ENCODE data around the gene MYO7B. TPM values are rescaled to one million over a fixed set of nuclear protein-coding genes. Genes with fewer than 3 reads are reported as not detected.

The MYO7B gene
- total and polyA plus RNA-seq, 2 donors (not counting 1 experiment from before 2014, with no cell fraction given): under 0.01 TPM; not detected in 1

- no peak overlapping the region for H2AFZ ChIP-seq (ENCODE audit: low read length)
- TF ChIP-seq CTCF (conservative IDR thresholded peaks at IDR 0.05 in 1 of 2, IDR thresholded peaks at IDR 0.05 in 1 of 2; ENCODE audit: low read depth in 1 of 2, low read length in 2 of 2) (no peak), EZH2 (IDR thresholded peaks at IDR 0.05; ENCODE audit: low read length, missing control alignments) (no peak)
- no peaks in the 10 kb centered on the region for H3K27me3 ChIP-seq (ENCODE audit: control insufficient read depth, insufficient read depth, low read length)
- peak overlapping the region; percentile 53 for H3K4me2 ChIP-seq (ENCODE audit: extremely low read depth, insufficient read depth, low read length)
- H4K20me1 ChIP-seq (ENCODE audit: control insufficient read depth, extremely low read depth, insufficient read depth, low read length): peaks cover 1% of the 10 kb centered on the region
- H3K9me3 ChIP-seq (ENCODE audit: control insufficient read depth, insufficient read depth, low read depth, low read length): no peaks in the 10 kb centered on the region
- H3K79me2 ChIP-seq (ENCODE audit: control insufficient read depth, insufficient read depth, low read length): peaks cover 62% of the 10 kb centered on the region
- peak; percentile 99 to 100 for DNase-seq (ENCODE audit: low read depth in 2 of 2)
- H3K27ac ChIP-seq (ENCODE audit: insufficient read depth, low read length): peak overlapping the region; percentile 46
- peaks cover 2% of the 10 kb centered on the region for H3K36me3 ChIP-seq (ENCODE audit: control insufficient read depth, insufficient read depth, low read length)
- H3K4me1 ChIP-seq (ENCODE audit: control insufficient read depth, extremely low read depth, insufficient read depth, low read length): peaks cover 13% of the 10 kb centered on the region
- H3K9ac ChIP-seq (ENCODE audit: insufficient read depth, low read length): no peak overlapping the region
- peak overlapping the region in 1 of 4 experiments; percentile 24 for H3K4me3 ChIP-seq (replicated peaks in 1 of 4; ENCODE audit: control extremely low read depth in 1 of 4, insufficient read depth in 1 of 4, low read depth in 3 of 4, low read length in 4 of 4)
Observed at GRCh38 chr2:127508631-127509034, 26.9 kb upstream of the MYO7B start.

- Histone ChIP-seq H2AFZ (ENCODE audit: low read length) (no peak overlapping the region), H3K27me3 (ENCODE audit: control insufficient read depth, insufficient read depth, low read length) (no peaks in the 10 kb centered on the region), H3K4me3 (replicated peaks in 1 of 4; ENCODE audit: control extremely low read depth in 1 of 4, insufficient read depth in 1 of 4, low read depth in 3 of 4, low read length in 4 of 4) (no peak overlapping the region), H4K20me1 (ENCODE audit: control insufficient read depth, extremely low read depth, insufficient read depth, low read length) (peaks cover 1% of the 10 kb centered on the region), H3K36me3 (ENCODE audit: control insufficient read depth, insufficient read depth, low read length) (peaks cover 9% of the 10 kb centered on the region), H3K9ac (ENCODE audit: insufficient read depth, low read length) (no peak overlapping the region), H3K79me2 (ENCODE audit: control insufficient read depth, insufficient read depth, low read length) (peaks cover 71% of the 10 kb centered on the region), H3K4me2 (ENCODE audit: extremely low read depth, insufficient read depth, low read length) (no peak overlapping the region), H3K4me1 (ENCODE audit: control insufficient read depth, extremely low read depth, insufficient read depth, low read length) (peaks cover 11% of the 10 kb centered on the region), H3K9me3 (ENCODE audit: control insufficient read depth, insufficient read depth, low read depth, low read length) (no peaks in the 10 kb centered on the region), H3K27ac (ENCODE audit: insufficient read depth, low read length) (no peak overlapping the region)
- TF ChIP-seq CTCF (conservative IDR thresholded peaks at IDR 0.05 in 1 of 2, IDR thresholded peaks at IDR 0.05 in 1 of 2; ENCODE audit: low read depth in 1 of 2, low read length in 2 of 2): no peak
- TF ChIP-seq EZH2 (IDR thresholded peaks at IDR 0.05; ENCODE audit: low read length, missing control alignments): no peak
- peak in 1 of 2 donors; percentile 11 for DNase-seq (ENCODE audit: low read depth in 2 of 2)
Observed at GRCh38 chr2:127510073-127510472, 25.4 kb upstream of the MYO7B start.

- H3K27me3 ChIP-seq (ENCODE audit: control insufficient read depth, insufficient read depth, low read length): no peaks in the 10 kb centered on the region
- no peak overlapping the region for H3K4me2 ChIP-seq (ENCODE audit: extremely low read depth, insufficient read depth, low read length)
- TF ChIP-seq EZH2 (IDR thresholded peaks at IDR 0.05; ENCODE audit: low read length, missing control alignments): no peak
- TF ChIP-seq CTCF (conservative IDR thresholded peaks at IDR 0.05 in 1 of 2, IDR thresholded peaks at IDR 0.05 in 1 of 2; ENCODE audit: low read depth in 1 of 2, low read length in 2 of 2): no peak
- H4K20me1 ChIP-seq (ENCODE audit: control insufficient read depth, extremely low read depth, insufficient read depth, low read length): peaks cover 1% of the 10 kb centered on the region
- H3K27ac ChIP-seq (ENCODE audit: insufficient read depth, low read length): no peak overlapping the region
- peaks cover 7% of the 10 kb centered on the region for H3K36me3 ChIP-seq (ENCODE audit: control insufficient read depth, insufficient read depth, low read length)
- no peak overlapping the region for H2AFZ ChIP-seq (ENCODE audit: low read length)
- H3K4me1 ChIP-seq (ENCODE audit: control insufficient read depth, extremely low read depth, insufficient read depth, low read length): peaks cover 17% of the 10 kb centered on the region
- H3K79me2 ChIP-seq (ENCODE audit: control insufficient read depth, insufficient read depth, low read length): peaks cover 73% of the 10 kb centered on the region
- no peak for DNase-seq (ENCODE audit: low read depth in 2 of 2)
- H3K9ac ChIP-seq (ENCODE audit: insufficient read depth, low read length): no peak overlapping the region
- no peak overlapping the region for H3K4me3 ChIP-seq (replicated peaks in 1 of 4; ENCODE audit: control extremely low read depth in 1 of 4, insufficient read depth in 1 of 4, low read depth in 3 of 4, low read length in 4 of 4)
- H3K9me3 ChIP-seq (ENCODE audit: control insufficient read depth, insufficient read depth, low read depth, low read length): no peaks in the 10 kb centered on the region
Observed at GRCh38 chr2:127511090-127511695, 24.3 kb upstream of the MYO7B start.
